OCI-LY7 (cell line): ENCODE data around the gene ZNF587B.

ENCODE experiments used
- CTCF ChIP-seq: fragments of 200-600 bp; sonication (generic); conservative IDR thresholded peaks from 2 replicates; pipeline ENCODE4 v1.5.1; 2014; ENCODE audit warnings: mild to moderate bottlenecking, antibody characterized with exemption, low read length, moderate library complexity, mixed read lengths
- EZH2phosphoT487 ChIP-seq: fragments of 200-600 bp; sonication (generic); IDR thresholded peaks from 2 replicates; pipeline ENCODE4 v1.6.1; 2018; ENCODE audit warnings: low read depth, borderline replicate concordance, mild to moderate bottlenecking, mixed run types, antibody characterized with exemption, low read length, moderate library complexity, mixed read lengths

- TF ChIP-seq CTCF (no peak), EZH2phosphoT487 (no peak)
These were observed 22.6 kb upstream of the ZNF587B start for GRCh38 chr19:57807541-57807940.
